Ascending aorta (tissue), 2 donors: Measurements from ENCODE around the gene CYTH1. TPM values are rescaled to one million over a fixed set of nuclear protein-coding genes. Genes with fewer than 3 reads are reported as not detected.

Source experiments
- DNase-seq, 2 donors: peaks; one replicate each; pipeline ENCODE4 v3.0.0-alpha.2; 2019; ENCODE audit warnings: low spot score in 2 of 2
- H3K27ac ChIP-seq, 2 donors: fragments of 200-600 bp; sonication (generic); one replicate each; pipeline ENCODE4 v1.5.1; 2016 to 2017; ENCODE audit warnings: mild to moderate bottlenecking in 1 of 2
- H3K27me3 ChIP-seq: fragments of 200-600 bp; sonication (generic); one replicate; pipeline ENCODE4 v1.5.1; 2017
- H3K36me3 ChIP-seq, 2 donors: fragments of 200-600 bp; sonication (generic); one replicate each; pipeline ENCODE4 v1.5.1; 2016
- H3K4me1 ChIP-seq, 2 donors: fragments of 200-600 bp; sonication (generic); one replicate each; pipeline ENCODE4 v1.5.1; 2016 to 2017; ENCODE audit warnings: mild to moderate bottlenecking in 1 of 2
- H3K4me3 ChIP-seq, 2 donors: fragments of 200-600 bp; sonication (generic); one replicate each; pipeline ENCODE4 v1.5.1; 2016 to 2017; ENCODE audit warnings: mild to moderate bottlenecking in 1 of 2
- H3K9me3 ChIP-seq, 2 donors: fragments of 200-600 bp; sonication (generic); one replicate each; pipeline ENCODE4 v1.5.1; 2016
- CTCF ChIP-seq, 3 experiments: fragments of 200-600 bp in 2 of 3; fragments of 450-650 bp in 1 of 3; sonication (generic) in 2 of 3; IDR thresholded peaks; one replicate each; pipeline ENCODE4 v1.5.1; 2016 to 2019; ENCODE audit warnings: antibody characterized with exemption in 3 of 3, mild to moderate bottlenecking in 1 of 3, moderate library complexity in 1 of 3
- intact Hi-C: fragments of 100-400 bp; cut with DNase I; formaldehyde crosslinking; loops from one replicate; pipeline ENCODE4 v1.15.1; 2023
- total RNA-seq: library from RNA; depleted of rRNA; stranded (reverse); fragments of >200 nt; gene quantifications from one replicate; pipeline ENCODE4 v1.1.0, GENCODE V29; 2016

CYTH1 gene
- total RNA-seq, 1 donor from 2014 or later: 46.5 TPM

- no peaks in the 10 kb centered on the region for H3K9me3 ChIP-seq
- no peak overlapping the region for H3K27ac ChIP-seq
- TF ChIP-seq CTCF (IDR thresholded peaks at IDR 0.05): no peak
- DNase-seq: no peak
- peaks cover 0 to 2% of the 10 kb centered on the region in 2 donors for H3K36me3 ChIP-seq
- H3K4me1 ChIP-seq: peaks cover 7 to 14% of the 10 kb centered on the region in 2 donors
- intact Hi-C loops: no loop called here
- H3K27me3 ChIP-seq: no peaks in the 10 kb centered on the region
- H3K4me3 ChIP-seq: no peak overlapping the region
Measured at GRCh38 chr17:78731904-78732303, 50.2 kb downstream of the CYTH1 start.

- Histone ChIP-seq H3K36me3 (peaks cover 0 to 2% of the 10 kb centered on the region in 2 donors), H3K27ac (no peak overlapping the region), H3K4me1 (peaks cover 7 to 10% of the 10 kb centered on the region in 2 donors), H3K27me3 (no peaks in the 10 kb centered on the region), H3K4me3 (no peak overlapping the region), H3K9me3 (no peaks in the 10 kb centered on the region)
- intact Hi-C loops: no loop called here
- no peak for DNase-seq
- TF ChIP-seq CTCF (IDR thresholded peaks at IDR 0.05): no peak
Measured at GRCh38 chr17:78729641-78730040, 52.4 kb downstream of the CYTH1 start.

- H3K4me3 ChIP-seq: no peak overlapping the region
- H3K27ac ChIP-seq: no peak overlapping the region
- H3K36me3 ChIP-seq: peaks cover 0 to 2% of the 10 kb centered on the region in 2 donors
- no peak for DNase-seq
- intact Hi-C loops: no loop called here
- TF ChIP-seq CTCF (IDR thresholded peaks at IDR 0.05): no peak
- peaks cover 4 to 10% of the 10 kb centered on the region in 2 donors for H3K4me1 ChIP-seq
- H3K27me3 ChIP-seq: no peaks in the 10 kb centered on the region
- no peaks in the 10 kb centered on the region for H3K9me3 ChIP-seq
Measured at GRCh38 chr17:78728495-78728894, 53.6 kb downstream of the CYTH1 start.

- Histone ChIP-seq H3K4me3 (no peak overlapping the region), H3K27me3 (no peaks in the 10 kb centered on the region), H3K27ac (no peak overlapping the region), H3K36me3 (peaks cover 0 to 2% of the 10 kb centered on the region in 2 donors), H3K9me3 (no peaks in the 10 kb centered on the region), H3K4me1 (peaks cover 5 to 13% of the 10 kb centered on the region in 2 donors)
- no peak for TF ChIP-seq CTCF (IDR thresholded peaks at IDR 0.05)
- intact Hi-C loops: no loop called here
- no peak for DNase-seq
Measured at GRCh38 chr17:78727476-78728229, 54.4 kb downstream of the CYTH1 start.

GRCh38 chr17:78727057-78727456, 55.0 kb downstream of the CYTH1 start:
- no peak for TF ChIP-seq CTCF (IDR thresholded peaks at IDR 0.05)
- no peak for DNase-seq
- Histone ChIP-seq H3K9me3 (no peaks in the 10 kb centered on the region), H3K27me3 (no peaks in the 10 kb centered on the region), H3K4me1 (peaks cover 5 to 13% of the 10 kb centered on the region in 2 donors), H3K4me3 (no peak overlapping the region), H3K27ac (no peak overlapping the region), H3K36me3 (peaks cover 0 to 2% of the 10 kb centered on the region in 2 donors)
- intact Hi-C loops: no loop called here
